ENCODE results near the gene SYT11.
"Not testable (repeated sequence)": the region's sequence is repeated elsewhere in the genome, so short reads cannot be mapped to it uniquely, and the experiment has no call there.

SYT11 gene

GRCh38 chr1:155860970-155861510 is 1.7 kb downstream of the SYT11 start:
- DNase-seq (ENCODE audit: low spot score) = no peak

GRCh38 chr1:155861896-155862295 is 2.5 kb downstream of the SYT11 start:
- DNase-seq (ENCODE audit: low spot score) = no peak

- no peak for DNase-seq (ENCODE audit: low spot score)
Observed at GRCh38 chr1:155864393-155864792, 5.0 kb downstream of the SYT11 start.

GRCh38 chr1:155867766-155868165 is 8.4 kb downstream of the SYT11 start:
- no peak for DNase-seq (ENCODE audit: low spot score)

- DNase-seq (ENCODE audit: low spot score) = no peak
Observed at GRCh38 chr1:155871390-155871789, 12.0 kb downstream of the SYT11 start.

- DNase-seq (ENCODE audit: low spot score) = no peak
Observed at GRCh38 chr1:155872527-155872926, 13.2 kb downstream of the SYT11 start.

GRCh38 chr1:155873860-155874259 is 14.5 kb downstream of the SYT11 start:
- no peak for DNase-seq (ENCODE audit: low spot score)

GRCh38 chr1:155877945-155878344 is 18.6 kb downstream of the SYT11 start:
- DNase-seq (ENCODE audit: low spot score) = no peak

GRCh38 chr1:155880251-155880650 is 20.9 kb downstream of the SYT11 start:
- no peak for DNase-seq (ENCODE audit: low spot score)

GRCh38 chr1:155880950-155881349 is 21.6 kb downstream of the SYT11 start:
- DNase-seq (ENCODE audit: low spot score) = no peak

GRCh38 chr1:155882235-155882634 is 22.9 kb downstream of the SYT11 start:
- no peak for DNase-seq (ENCODE audit: low spot score)

- DNase-seq (ENCODE audit: low spot score) = no peak
Observed at GRCh38 chr1:155882766-155883165, 23.4 kb downstream of the SYT11 start.

- no peak for DNase-seq (ENCODE audit: low spot score)
Observed at GRCh38 chr1:155884031-155884960, 24.9 kb downstream of the SYT11 start.

- no peak for DNase-seq (ENCODE audit: low spot score)
Observed at GRCh38 chr1:155884982-155885381, 25.6 kb downstream of the SYT11 start.

GRCh38 chr1:155888481-155888880 is 29.1 kb downstream of the SYT11 start:
- no peak for DNase-seq (ENCODE audit: low spot score)

GRCh38 chr1:155889566-155889965 is 30.2 kb downstream of the SYT11 start:
- DNase-seq (ENCODE audit: low spot score) = no peak

GRCh38 chr1:155890251-155890650 is 30.9 kb downstream of the SYT11 start:
- DNase-seq (ENCODE audit: low spot score) = no peak

GRCh38 chr1:155892796-155893195 is 33.4 kb downstream of the SYT11 start:
- no peak for DNase-seq (ENCODE audit: low spot score)

- no peak for DNase-seq (ENCODE audit: low spot score)
Observed at GRCh38 chr1:155893389-155894142, 34.2 kb downstream of the SYT11 start.

- not testable (repeated sequence) for DNase-seq (ENCODE audit: low spot score)
Observed at GRCh38 chr1:155895617-155896016, 36.2 kb downstream of the SYT11 start.

GRCh38 chr1:155896476-155896875 is 37.1 kb downstream of the SYT11 start:
- not testable (repeated sequence) for DNase-seq (ENCODE audit: low spot score)

- no peak for DNase-seq (ENCODE audit: low spot score)
Observed at GRCh38 chr1:155897746-155898145, 38.4 kb downstream of the SYT11 start.

- DNase-seq (ENCODE audit: low spot score) = no peak
Observed at GRCh38 chr1:155898888-155899287, 39.5 kb downstream of the SYT11 start.
